Neural progenitor cell (in vitro differentiated cells): ENCODE data around the gene PGM2. TPM values are rescaled to one million over a fixed set of nuclear protein-coding genes. Genes with fewer than 3 reads are reported as not detected.

Experiments
- DNase-seq: peaks from one replicate; pipeline ENCODE4 v3.0.0-alpha.2; 2016; ENCODE audit warnings: low spot score
- H2AFZ ChIP-seq: fragments of 200-600 bp; sonication (generic); replicated peaks from 2 replicates; pipeline ENCODE4 v1.6.1; 2016; ENCODE audit warnings: antibody characterized with exemption
- H3F3A ChIP-seq: fragments of 200-600 bp; sonication (generic); 2 replicates; pipeline ENCODE4 v1.6.1; 2016; ENCODE audit warnings: antibody characterized with exemption, low read depth
- H3K27ac ChIP-seq: fragments of 200-600 bp; sonication (generic); 2 replicates; pipeline ENCODE4 v1.5.1; 2016; ENCODE audit warnings: mild to moderate bottlenecking
- H3K27me3 ChIP-seq: fragments of 200-600 bp; sonication (generic); 2 replicates; pipeline ENCODE4 v1.6.1; 2016; ENCODE audit warnings: mild to moderate bottlenecking, moderate library complexity
- H3K36me3 ChIP-seq: fragments of 200-600 bp; sonication (generic); 2 replicates; pipeline ENCODE4 v1.5.1; 2016
- H3K4me1 ChIP-seq: fragments of 200-600 bp; sonication (generic); 2 replicates; pipeline ENCODE4 v1.6.1; 2016; ENCODE audit warnings: mixed run types
- H3K4me2 ChIP-seq: fragments of 200-600 bp; sonication (generic); 2 replicates; pipeline ENCODE4 v1.6.1; 2016
- H3K4me3 ChIP-seq: fragments of 200-600 bp; sonication (generic); 2 replicates; pipeline ENCODE4 v1.5.1; 2016
- H3K79me2 ChIP-seq: fragments of 200-600 bp; sonication (generic); 2 replicates; pipeline ENCODE4 v1.6.1; 2016; ENCODE audit warnings: low read depth
- H3K9ac ChIP-seq: fragments of 200-600 bp; sonication (generic); 2 replicates; pipeline ENCODE4 v1.6.1; 2016
- H3K9me3 ChIP-seq: fragments of 200-600 bp; sonication (generic); 2 replicates; pipeline ENCODE4 v1.5.1; 2016; ENCODE audit warnings: low read depth
- H4K20me1 ChIP-seq: fragments of 200-600 bp; sonication (generic); 2 replicates; pipeline ENCODE4 v1.6.1; 2016; ENCODE audit warnings: low read depth
- H3K27ac Mint-ChIP-seq: 3 replicates; pipeline ENCODE4 v1.8.0; 2021; ENCODE audit warnings: mixed read lengths
- H3K27me3 Mint-ChIP-seq: 2 replicates; pipeline ENCODE4 v1.8.0; 2022; ENCODE audit warnings: low read depth, mild to moderate bottlenecking, inconsistent platforms, moderate library complexity, mixed read lengths; ENCODE audit not compliant: insufficient read depth
- H3K36me3 Mint-ChIP-seq: 3 replicates; pipeline ENCODE4 v1.8.0; 2021; ENCODE audit warnings: mixed read lengths
- H3K4me1 Mint-ChIP-seq: 3 replicates; pipeline ENCODE4 v1.8.0; 2021; ENCODE audit warnings: mixed read lengths
- H3K4me3 Mint-ChIP-seq: 3 replicates; pipeline ENCODE4 v1.8.0; 2021; ENCODE audit warnings: mild to moderate bottlenecking, moderate library complexity, mixed read lengths
- H3K9me3 Mint-ChIP-seq: 3 replicates; pipeline ENCODE4 v1.8.0; 2020; ENCODE audit warnings: mixed read lengths
- EZH2 ChIP-seq: fragments of 200-600 bp; sonication (generic); IDR thresholded peaks from 2 replicates; pipeline ENCODE4 v1.6.1; 2017; ENCODE audit warnings: antibody characterized with exemption, mild to moderate bottlenecking, moderate library complexity
- EZH2phosphoT487 ChIP-seq: fragments of 200-600 bp; sonication (generic); IDR thresholded peaks from 2 replicates; pipeline ENCODE4 v1.6.1; 2017; ENCODE audit warnings: antibody characterized with exemption
- total RNA-seq: library from RNA; depleted of rRNA; stranded (reverse); fragments of >200 nt; gene quantifications from 2 replicates; pipeline ENCODE4 v1.2.3, GENCODE V29; 2015; ENCODE audit warnings: low replicate concordance
- TF ChIP-seq, protein P1 (sequence below): fragments of 200-600 bp; sonication (generic); IDR thresholded peaks from 2 replicates; pipeline ENCODE4 v1.5.1; 2017; ENCODE audit warnings: antibody characterized with exemption, mild to moderate bottlenecking

PGM2 gene
- total RNA-seq, 1 donor from 2014 or later = 20.1 TPM

DNA sequence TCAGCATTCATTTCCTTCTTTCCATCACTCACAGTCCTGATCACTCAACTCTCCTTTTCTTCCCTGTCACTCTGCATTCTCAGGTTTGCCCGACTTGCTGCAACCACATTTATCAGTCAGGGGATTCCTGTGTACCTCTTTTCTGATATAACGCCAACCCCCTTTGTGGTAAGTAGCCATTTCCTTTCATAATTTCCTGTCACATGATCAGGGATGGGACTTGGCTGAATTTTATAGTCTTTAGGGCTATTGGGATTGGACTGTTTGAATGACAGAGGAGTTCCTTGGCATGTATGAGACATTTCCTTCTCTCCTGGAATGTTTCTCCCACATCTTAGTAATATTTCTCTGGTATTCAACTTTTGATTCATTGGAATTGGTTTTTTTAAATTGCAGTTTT, 11.0 kb downstream of the PGM2 start:
- no peak for DNase-seq
- Histone ChIP-seq H3K4me2 (no peak overlapping the region), H3K4me3 (no peak overlapping the region), H2AFZ (no peak overlapping the region), H3F3A (no peaks in the 10 kb centered on the region), H3K79me2 (no peaks in the 10 kb centered on the region), H3K9me3 (no peaks in the 10 kb centered on the region), H3K27me3 (no peaks in the 10 kb centered on the region), H3K9ac (no peak overlapping the region), H3K27ac (no peak overlapping the region), H3K36me3 (no peaks in the 10 kb centered on the region), H4K20me1 (no peaks in the 10 kb centered on the region), H3K4me1 (no peaks in the 10 kb centered on the region)
- Mint-ChIP-seq H3K4me1 (no peaks in the 10 kb centered on the region), H3K27me3 (no peaks in the 10 kb centered on the region), H3K27ac (no peak overlapping the region), H3K9me3 (no peaks in the 10 kb centered on the region), H3K36me3 (peaks cover 8% of the 10 kb centered on the region), H3K4me3 (no peak overlapping the region)
- TF ChIP-seq, protein P1, sequence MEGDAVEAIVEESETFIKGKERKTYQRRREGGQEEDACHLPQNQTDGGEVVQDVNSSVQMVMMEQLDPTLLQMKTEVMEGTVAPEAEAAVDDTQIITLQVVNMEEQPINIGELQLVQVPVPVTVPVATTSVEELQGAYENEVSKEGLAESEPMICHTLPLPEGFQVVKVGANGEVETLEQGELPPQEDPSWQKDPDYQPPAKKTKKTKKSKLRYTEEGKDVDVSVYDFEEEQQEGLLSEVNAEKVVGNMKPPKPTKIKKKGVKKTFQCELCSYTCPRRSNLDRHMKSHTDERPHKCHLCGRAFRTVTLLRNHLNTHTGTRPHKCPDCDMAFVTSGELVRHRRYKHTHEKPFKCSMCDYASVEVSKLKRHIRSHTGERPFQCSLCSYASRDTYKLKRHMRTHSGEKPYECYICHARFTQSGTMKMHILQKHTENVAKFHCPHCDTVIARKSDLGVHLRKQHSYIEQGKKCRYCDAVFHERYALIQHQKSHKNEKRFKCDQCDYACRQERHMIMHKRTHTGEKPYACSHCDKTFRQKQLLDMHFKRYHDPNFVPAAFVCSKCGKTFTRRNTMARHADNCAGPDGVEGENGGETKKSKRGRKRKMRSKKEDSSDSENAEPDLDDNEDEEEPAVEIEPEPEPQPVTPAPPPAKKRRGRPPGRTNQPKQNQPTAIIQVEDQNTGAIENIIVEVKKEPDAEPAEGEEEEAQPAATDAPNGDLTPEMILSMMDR = no peak
- TF ChIP-seq EZH2phosphoT487 = no peak
- TF ChIP-seq EZH2 = no peak

DNA sequence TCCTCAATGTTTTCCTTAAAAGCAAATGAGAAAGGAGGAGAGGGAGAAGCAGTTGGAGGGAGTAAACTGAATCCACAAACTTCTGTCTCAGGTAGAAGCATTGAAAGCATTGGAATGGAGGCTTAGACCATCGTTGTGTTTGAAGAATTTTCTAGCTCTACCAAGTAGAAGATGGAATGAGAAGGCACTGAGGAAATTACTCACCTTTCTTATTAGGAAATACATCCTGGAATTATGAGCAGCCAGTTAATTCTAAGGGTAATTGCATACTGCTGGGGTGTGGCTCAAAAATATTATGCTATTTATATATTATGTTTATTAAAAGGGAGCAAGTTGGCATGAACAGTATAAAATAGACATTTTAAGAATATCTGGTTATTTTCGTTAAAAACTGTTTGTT, 12.9 kb downstream of the PGM2 start:
- Histone ChIP-seq H3K4me1 (no peaks in the 10 kb centered on the region), H3K27me3 (no peaks in the 10 kb centered on the region), H3K9ac (no peak overlapping the region), H3K4me3 (no peak overlapping the region), H3K79me2 (no peaks in the 10 kb centered on the region), H4K20me1 (no peaks in the 10 kb centered on the region), H3K9me3 (no peaks in the 10 kb centered on the region), H3K27ac (no peak overlapping the region), H3K4me2 (no peak overlapping the region), H3K36me3 (no peaks in the 10 kb centered on the region), H2AFZ (no peak overlapping the region), H3F3A (no peaks in the 10 kb centered on the region)
- H3K4me3 Mint-ChIP-seq = no peak overlapping the region
- H3K4me1 Mint-ChIP-seq = no peaks in the 10 kb centered on the region
- no peaks in the 10 kb centered on the region for H3K9me3 Mint-ChIP-seq
- TF ChIP-seq EZH2phosphoT487 (no peak), EZH2 (no peak)
- TF ChIP-seq, protein P1 = no peak
- no peak overlapping the region for H3K27ac Mint-ChIP-seq
- H3K27me3 Mint-ChIP-seq = no peaks in the 10 kb centered on the region
- DNase-seq = no peak
- peaks cover 16% of the 10 kb centered on the region for H3K36me3 Mint-ChIP-seq

DNA sequence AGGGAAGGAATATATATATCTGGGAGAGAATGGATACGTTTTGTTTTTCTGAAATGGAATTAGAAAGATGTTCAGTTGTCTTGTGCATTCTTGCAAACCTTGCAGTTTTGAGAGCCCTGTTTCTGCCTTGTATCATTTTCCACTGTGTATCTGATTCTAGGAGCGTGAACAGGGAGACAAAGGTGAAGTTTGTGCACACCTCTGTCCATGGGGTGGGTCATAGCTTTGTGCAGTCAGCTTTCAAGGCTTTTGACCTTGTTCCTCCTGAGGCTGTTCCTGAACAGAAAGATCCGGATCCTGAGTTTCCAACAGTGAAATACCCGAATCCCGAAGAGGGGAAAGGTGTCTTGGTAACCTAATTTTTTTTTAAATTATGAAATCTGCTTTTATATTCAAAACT, 17.7 kb downstream of the PGM2 start:
- no peaks in the 10 kb centered on the region for H4K20me1 ChIP-seq
- no peak for TF ChIP-seq EZH2phosphoT487
- TF ChIP-seq, protein P1 = no peak
- TF ChIP-seq EZH2 = no peak
- H3K27me3 Mint-ChIP-seq = no peaks in the 10 kb centered on the region

More for the DNA sequence above, 17.7 kb downstream of the PGM2 start:
- Histone ChIP-seq H2AFZ (no peak overlapping the region), H3K79me2 (no peaks in the 10 kb centered on the region), H3K9me3 (no peaks in the 10 kb centered on the region), H3F3A (no peaks in the 10 kb centered on the region), H3K4me1 (no peaks in the 10 kb centered on the region), H3K36me3 (no peaks in the 10 kb centered on the region), H3K4me3 (no peak overlapping the region), H3K4me2 (no peak overlapping the region), H3K27ac (no peak overlapping the region), H3K9ac (no peak overlapping the region), H3K27me3 (no peaks in the 10 kb centered on the region)
- Mint-ChIP-seq H3K9me3 (no peaks in the 10 kb centered on the region), H3K4me3 (no peak overlapping the region), H3K4me1 (no peaks in the 10 kb centered on the region), H3K36me3 (peaks cover 28% of the 10 kb centered on the region), H3K27ac (no peak overlapping the region)
- no peak for DNase-seq
